Measurements from ENCODE around the gene TRMT61A. TPM values are rescaled to one million over a fixed set of nuclear protein-coding genes. Genes with fewer than 3 reads are reported as not detected.

The TRMT61A gene
- total and polyA plus RNA-seq, 12 donors = 2.9 to 14.7 (median 4.0) TPM

DNA sequence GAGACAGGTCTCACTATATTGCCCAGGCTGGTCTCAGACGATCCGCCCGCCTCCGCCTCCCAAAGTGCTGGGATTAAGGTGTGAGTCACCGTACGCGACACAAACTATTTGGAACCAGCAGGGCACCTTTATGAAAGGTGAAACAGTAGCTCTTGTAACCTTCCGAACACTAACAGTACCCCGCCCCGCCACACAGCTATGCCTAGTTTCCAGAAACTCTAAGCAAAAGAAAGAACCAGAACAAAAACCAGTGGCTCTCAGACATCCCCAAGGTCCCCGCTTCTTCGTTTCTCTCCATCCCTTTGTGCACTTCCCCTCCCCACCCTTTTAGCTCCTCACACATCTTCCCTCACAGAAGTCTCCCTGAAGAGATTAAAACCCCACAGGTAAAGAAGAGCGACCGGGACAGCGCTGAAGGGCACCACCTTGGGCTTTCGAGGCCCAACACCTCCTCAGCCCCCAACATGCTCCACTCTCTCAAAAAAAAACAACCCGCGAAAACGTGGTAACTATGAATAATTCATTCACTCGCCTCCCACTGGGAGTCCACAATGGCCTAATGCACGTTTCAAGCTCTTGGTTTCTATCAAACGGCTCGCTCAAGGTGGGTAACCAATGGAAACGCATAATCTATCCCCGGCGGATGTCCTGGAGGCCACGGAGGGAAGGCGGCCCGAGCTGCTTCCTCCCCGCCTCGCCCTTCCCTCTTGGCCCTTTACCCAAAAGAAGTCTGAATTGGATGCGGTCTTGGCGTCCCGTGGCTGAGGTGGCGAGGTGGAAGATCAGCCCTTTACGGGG, 32.6 kb downstream of the TRMT61A start:
- H3K9me3 ChIP-seq = no peaks in the 10 kb centered on the region
- TF ChIP-seq, protein P1, sequence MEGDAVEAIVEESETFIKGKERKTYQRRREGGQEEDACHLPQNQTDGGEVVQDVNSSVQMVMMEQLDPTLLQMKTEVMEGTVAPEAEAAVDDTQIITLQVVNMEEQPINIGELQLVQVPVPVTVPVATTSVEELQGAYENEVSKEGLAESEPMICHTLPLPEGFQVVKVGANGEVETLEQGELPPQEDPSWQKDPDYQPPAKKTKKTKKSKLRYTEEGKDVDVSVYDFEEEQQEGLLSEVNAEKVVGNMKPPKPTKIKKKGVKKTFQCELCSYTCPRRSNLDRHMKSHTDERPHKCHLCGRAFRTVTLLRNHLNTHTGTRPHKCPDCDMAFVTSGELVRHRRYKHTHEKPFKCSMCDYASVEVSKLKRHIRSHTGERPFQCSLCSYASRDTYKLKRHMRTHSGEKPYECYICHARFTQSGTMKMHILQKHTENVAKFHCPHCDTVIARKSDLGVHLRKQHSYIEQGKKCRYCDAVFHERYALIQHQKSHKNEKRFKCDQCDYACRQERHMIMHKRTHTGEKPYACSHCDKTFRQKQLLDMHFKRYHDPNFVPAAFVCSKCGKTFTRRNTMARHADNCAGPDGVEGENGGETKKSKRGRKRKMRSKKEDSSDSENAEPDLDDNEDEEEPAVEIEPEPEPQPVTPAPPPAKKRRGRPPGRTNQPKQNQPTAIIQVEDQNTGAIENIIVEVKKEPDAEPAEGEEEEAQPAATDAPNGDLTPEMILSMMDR (IDR thresholded peaks at IDR 0.05) = no peak
- peaks cover 0 to 48% (median 17%) of the 10 kb centered on the region in 9 donors for H3K36me3 ChIP-seq
- no peaks in the 10 kb centered on the region for H3K27me3 ChIP-seq
- peaks cover 10 to 88% (median 69%) of the 10 kb centered on the region in 9 donors for H3K4me1 ChIP-seq
- DNase-seq = peak in 1 of 2 donors; percentile 71
- H3K4me3 ChIP-seq = peak overlapping the region; percentile 92 to 100 (median 99)
- intact Hi-C loops (cut with DNase I) = loop anchor here in 3 of 10 donors (10.0 kb wide), 3 partner anchors 123 to 413 kb away; no protein-coding TSS in a partner anchor
- peak overlapping the region; percentile 92 to 100 (median 98) for H3K27ac ChIP-seq
- ATAC-seq = peak; percentile 39 to 78 (median 62)
- 8 to 9% methylated on average over 36 of the region's 36 CpGs for WGBS, 2 donors

DNA sequence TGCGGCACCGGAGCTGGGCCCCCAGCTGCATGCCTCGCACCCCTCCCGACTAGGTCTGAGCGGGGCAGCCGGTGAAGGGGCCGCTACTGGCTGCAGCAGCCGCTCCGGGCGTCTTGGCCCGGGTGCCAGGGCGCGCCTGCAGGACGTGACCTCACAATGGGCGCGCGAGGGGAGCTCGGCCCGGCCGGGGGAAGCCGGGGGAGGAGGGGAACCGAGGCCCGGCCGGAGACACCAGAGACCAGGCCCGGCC, 33.1 kb downstream of the TRMT61A start:
- TF ChIP-seq, protein P1 (IDR thresholded peaks at IDR 0.05) = no peak
- ATAC-seq (peak; percentile 63 to 81 (median 72)), DNase-seq (peak; percentile 52 to 57)
- Histone ChIP-seq H3K27ac (peak overlapping the region; percentile 92 to 100 (median 98)), H3K9me3 (no peaks in the 10 kb centered on the region), H3K27me3 (no peaks in the 10 kb centered on the region), H3K36me3 (peaks cover 0 to 49% (median 17%) of the 10 kb centered on the region in 9 donors), H3K4me1 (peaks cover 10 to 87% (median 63%) of the 10 kb centered on the region in 9 donors), H3K4me3 (peak overlapping the region; percentile 92 to 100 (median 99))
- intact Hi-C loops (cut with DNase I) = loop anchor here in 3 of 10 donors (10.0 kb wide), 3 partner anchors 123 to 413 kb away; no protein-coding TSS in a partner anchor
- WGBS, 2 donors = 0 to 2% methylated on average over 24 to 25 of the region's 25 CpGs

DNA sequence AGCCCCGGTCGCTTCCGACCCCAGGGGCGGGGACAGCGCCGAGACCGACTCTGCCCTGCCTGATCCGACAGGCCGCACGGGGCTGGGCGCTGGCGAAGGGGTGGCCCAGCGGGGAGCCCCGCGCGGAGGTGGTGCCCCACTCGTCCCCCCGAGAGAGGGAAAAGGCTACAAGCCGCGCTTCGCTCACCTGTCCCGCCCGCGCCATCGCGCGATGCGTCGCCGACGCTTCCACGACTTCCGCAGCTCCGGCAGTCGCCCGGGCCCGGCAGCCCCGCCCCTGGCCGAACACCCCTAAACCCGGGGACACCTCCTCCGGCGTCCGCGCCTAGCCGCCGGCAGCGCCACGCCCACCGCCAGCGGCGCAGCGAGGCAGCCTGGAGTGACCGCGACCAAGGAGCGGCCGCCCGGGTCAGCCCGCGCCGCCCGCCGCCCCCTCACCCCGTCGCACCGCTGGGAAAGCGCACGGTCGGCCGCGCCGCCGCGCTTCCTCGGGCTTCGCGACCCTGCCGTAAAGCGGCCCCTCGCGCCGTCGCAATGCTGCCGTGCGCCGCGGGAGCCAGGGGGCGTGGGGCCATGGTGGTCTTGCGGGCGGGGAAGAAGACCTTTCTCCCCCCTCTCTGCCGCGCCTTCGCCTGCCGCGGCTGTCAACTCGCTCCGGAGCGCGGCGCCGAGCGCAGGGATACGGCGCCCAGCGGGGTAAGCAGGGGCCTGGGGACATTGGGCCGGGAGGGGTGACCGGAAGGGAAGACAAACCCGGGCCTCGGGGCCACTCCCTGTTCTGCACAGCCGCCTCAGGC, 33.6 kb downstream of the TRMT61A start, which contains the start of the genes BAG5 and COA8:
Gene BAG5, minus strand, starts transcription at position 229 of the 797 bp plus-strand sequence. CDS start 1,493 bp downstream, outside the sequence.
Gene COA8, plus strand, starts transcription at position 532 of the 797 bp plus-strand sequence. Its CDS starts 42 bp downstream, at position 574.
- DNase-seq (peak; percentile 86 to 87), ATAC-seq (peak; percentile 74 to 91 (median 82))
- H3K27ac ChIP-seq = peak within 1 kb of the TSS; percentile 92 to 100 (median 98)
- WGBS, 2 donors = 0 to 1% methylated on average over 88 to 108 of the region's 109 CpGs
- TF ChIP-seq, protein P1 (IDR thresholded peaks at IDR 0.05) = peak in 3 of 9 donors; percentile 24 to 37 (median 30)
- intact Hi-C loops (cut with DNase I) = loop anchor here in 3 of 10 donors (10.0 kb wide), 3 partner anchors 122 to 412 kb away; no protein-coding TSS in a partner anchor
- peaks cover 0 to 44% (median 17%) of the 10 kb centered on the region in 9 donors for H3K36me3 ChIP-seq
- H3K9me3 ChIP-seq = no peaks in the 10 kb centered on the region
- H3K4me1 ChIP-seq = peaks cover 10 to 83% (median 58%) of the 10 kb centered on the region in 9 donors
- H3K4me3 ChIP-seq = peak within 1 kb of the TSS; percentile 92 to 100 (median 99)
- H3K27me3 ChIP-seq = no peaks in the 10 kb centered on the region

DNA sequence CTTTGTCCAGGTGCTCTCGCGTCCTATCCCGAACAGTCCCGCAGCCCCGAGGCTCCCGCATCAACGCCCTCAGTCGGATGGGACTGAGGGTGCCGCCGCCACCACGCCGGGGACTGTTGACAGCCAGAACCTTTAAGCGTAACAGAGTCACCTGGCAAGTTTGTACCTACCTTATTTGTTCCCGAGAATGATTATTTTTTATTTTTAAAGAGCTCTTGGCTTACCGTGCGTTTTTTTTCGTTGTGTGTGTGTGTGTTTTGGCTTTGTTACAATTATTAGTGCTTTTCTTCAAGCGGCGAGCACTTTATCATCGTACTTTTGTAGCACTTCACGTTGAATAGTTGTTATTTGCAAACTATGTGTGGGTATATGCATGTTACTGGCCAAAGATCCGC, 34.2 kb downstream of the TRMT61A start:
- peaks cover 10 to 83% (median 55%) of the 10 kb centered on the region in 9 donors for H3K4me1 ChIP-seq
- H3K4me3 ChIP-seq = peak overlapping the region; percentile 92 to 100 (median 99)
- intact Hi-C loops (cut with DNase I) = loop anchor here in 3 of 10 donors (10.0 kb wide), 3 partner anchors 122 to 412 kb away; no protein-coding TSS in a partner anchor

More for the DNA sequence above, 34.2 kb downstream of the TRMT61A start:
- Histone ChIP-seq H3K9me3 (no peaks in the 10 kb centered on the region), H3K27ac (peak overlapping the region; percentile 92 to 100 (median 98)), H3K36me3 (peaks cover 0 to 38% (median 17%) of the 10 kb centered on the region in 9 donors), H3K27me3 (no peaks in the 10 kb centered on the region)
- DNase-seq (no peak), ATAC-seq (no peak)
- TF ChIP-seq, protein P1 (IDR thresholded peaks at IDR 0.05) = no peak
- 0% methylated on average over 22 of the region's 22 CpGs for WGBS, 2 donors
